Esophagus squamous epithelium (tissue), 4 donors: Measurements from ENCODE around the gene SLC25A48.

ENCODE experiments used
- CTCF ChIP-seq, 6 experiments: fragments of 450-650 bp in 4 of 6; fragments of 200-600 bp in 2 of 6; sonication (generic) in 2 of 6; IDR thresholded peaks; one replicate each; pipeline ENCODE4 v1.5.1; 2016 to 2019; ENCODE audit warnings: antibody characterized with exemption in 6 of 6, mild to moderate bottlenecking in 4 of 6, moderate library complexity in 4 of 6
- POLR2A ChIP-seq, 4 donors: fragments of 450-650 bp; IDR thresholded peaks; one replicate each; pipeline ENCODE4 v1.6.1; 2017; ENCODE audit warnings: antibody characterized with exemption in 4 of 4, mild to moderate bottlenecking in 4 of 4, moderate library complexity in 3 of 4

- TF ChIP-seq CTCF (IDR thresholded peaks at IDR 0.05): no peak
- no peak for TF ChIP-seq POLR2A (IDR thresholded peaks at IDR 0.05)
Measured at GRCh38 chr5:135810188-135810943, 24.1 kb upstream of the SLC25A48 start.
